K562 (cell line): Measurements from ENCODE around the gene RNF213. TPM values are rescaled to one million over a fixed set of nuclear protein-coding genes. Genes with fewer than 3 reads are reported as not detected.

Experiments used
- ATAC-seq: fragments of 200-7000 bp; cut with Tn5 transposase; 3 replicates; pipeline ENCODE4 v1.9.1; 2020; ENCODE audit warnings: moderate library complexity
- BruUV-seq: library from RNA; stranded (reverse); fragments of 400-500 nt; replicated peaks from 2 replicates; lab custom pipeline; 2021; lab: Mats Ljungman, UMichigan
- CTCF ChIA-PET: fragments of 300-600 bp; formaldehyde crosslinking; extraction: SDS; loops from one replicate; lab custom pipeline; 2021; ENCODE audit warnings: low intra/inter-chr PET ratio; lab: Yijun Ruan, JAX
- POLR2A ChIA-PET: fragments of 300-600, 350-650 bp; sonication (Branson Sonifier 250); formaldehyde crosslinking; extraction: SDS; loops from one replicate; lab custom pipeline; 2021; ENCODE audit warnings: antibody characterized with exemption, inconsistent platforms; lab: Yijun Ruan, JAX
- DNase-seq, 4 experiments: peaks; one replicate each; pipeline versions ENCODE4 v3.0.0 to v3.0.0-alpha.2; 2011 to 2018; ENCODE audit warnings: low spot score in 3 of 4, mixed read lengths in 3 of 4; ENCODE audit errors: extremely low read depth in 1 of 4
- FAIRE-seq: peaks from 2 replicates; lab custom pipeline; 2011; peaks lifted over from hg19 to GRCh38; lab: Jason Lieb, UNC
- H2AFZ ChIP-seq: 2 replicates; pipeline ENCODE4 v1.6.0; 2011; ENCODE audit warnings: low read depth, low read length, control low read depth, inconsistent platforms
- H3K27ac ChIP-seq: fragments of 200-600 bp; 3 replicates; pipeline ENCODE4 v1.8.0; 2011; ENCODE audit warnings: low read depth, mild to moderate bottlenecking, control low read depth, inconsistent platforms, low read length, moderate library complexity, mixed read lengths; ENCODE audit errors: extremely low read depth
- H3K27me3 ChIP-seq, 2 experiments: fragments of 300-600 bp in 1 of 2; 2 replicates in 1 of 2; 3 replicates in 1 of 2; pipeline versions ENCODE4 v1.6.0 to v1.8.0; 2011; ENCODE audit warnings: inconsistent platforms in 2 of 2, low read length in 2 of 2, mild to moderate bottlenecking in 1 of 2, mixed read lengths in 1 of 2, moderate library complexity in 1 of 2; ENCODE audit not compliant: control insufficient read depth in 2 of 2, insufficient read depth in 2 of 2
- H3K36me3 ChIP-seq: fragments of 300-600 bp; 3 replicates; pipeline ENCODE4 v1.8.0; 2011; ENCODE audit warnings: mild to moderate bottlenecking, low read length, inconsistent platforms; ENCODE audit not compliant: control insufficient read depth, insufficient read depth
- H3K4me1 ChIP-seq, 2 experiments: fragments of 200-600 bp in 1 of 2; replicated peaks in 1 of 2; 2 replicates in 1 of 2; 3 replicates in 1 of 2; pipeline versions ENCODE4 v1.5.1 to v1.8.0; 2011; ENCODE audit warnings: inconsistent platforms in 2 of 2, low read length in 2 of 2, mild to moderate bottlenecking in 1 of 2, mixed read lengths in 1 of 2, moderate library complexity in 1 of 2; ENCODE audit not compliant: control insufficient read depth in 2 of 2, insufficient read depth in 2 of 2
- H3K4me2 ChIP-seq: 2 replicates; pipeline ENCODE4 v1.6.1; 2011; ENCODE audit warnings: low read length, control low read depth, inconsistent platforms, mixed read lengths; ENCODE audit not compliant: insufficient read depth
- H3K4me3 ChIP-seq: fragments of 200-600 bp; sonication (generic), shearing (Covaris generic); 2 replicates; pipeline ENCODE4 v1.5.1; 2016; ENCODE audit warnings: control low read depth, inconsistent platforms
- H3K79me2 ChIP-seq: fragments of 200-600 bp; 3 replicates; pipeline ENCODE4 v1.8.0; 2011; ENCODE audit warnings: low read length, inconsistent platforms; ENCODE audit not compliant: control insufficient read depth, insufficient read depth
- H3K9ac ChIP-seq, 2 experiments: 2 replicates each; pipeline versions ENCODE4 v1.6.0 to v1.6.1; 2011; ENCODE audit warnings: low read depth in 2 of 2, low read length in 2 of 2, control low read depth in 1 of 2, inconsistent platforms in 1 of 2, mild to moderate bottlenecking in 1 of 2, mixed read lengths in 1 of 2; ENCODE audit not compliant: insufficient read depth in 1 of 2
- H3K9me1 ChIP-seq: one replicate; pipeline ENCODE4 v1.6.0; 2011; ENCODE audit warnings: inconsistent platforms, mild to moderate bottlenecking, low read length, moderate library complexity; ENCODE audit not compliant: control insufficient read depth, insufficient read depth
- H3K9me3 ChIP-seq: replicated peaks from 2 replicates; pipeline ENCODE4 v1.5.1; 2011; ENCODE audit warnings: low read depth, low read length, inconsistent platforms; ENCODE audit not compliant: control insufficient read depth, insufficient read depth
- H4K20me1 ChIP-seq: replicated peaks from 2 replicates; pipeline ENCODE4 v1.6.1; 2011; ENCODE audit warnings: low read length, inconsistent platforms, mixed read lengths; ENCODE audit not compliant: control insufficient read depth, insufficient read depth
- ARID2 ChIP-seq: fragments of 450-650 bp; IDR thresholded peaks from 2 replicates; pipeline ENCODE4 v1.6.1; 2017; ENCODE audit warnings: antibody characterized with exemption, mild to moderate bottlenecking
- CC2D1A ChIP-seq: fragments of 450-650 bp; IDR thresholded peaks from 2 replicates; pipeline ENCODE4 v1.6.1; 2017; ENCODE audit warnings: mild to moderate bottlenecking
- E2F8 ChIP-seq: fragments of 450-650 bp; IDR thresholded peaks from 2 replicates; pipeline ENCODE4 v1.7.1; 2018; ENCODE audit warnings: mild to moderate bottlenecking, low read depth; ENCODE audit not compliant: partially characterized antibody
- FUS ChIP-seq: fragments of 200-400 bp; formaldehyde crosslinking; optimal IDR thresholded peaks from 2 replicates; pipeline ENCODE3; 2017; ENCODE audit warnings: low read depth, low read length
- GTF2B ChIP-seq: IDR thresholded peaks from 2 replicates; pipeline ENCODE4 v1.6.1; 2011; ENCODE audit not compliant: insufficient read length; ENCODE audit errors: extremely low read depth
- NCOA2 ChIP-seq, 2 experiments: fragments of 450-650 bp; IDR thresholded peaks; 2 replicates each; pipeline ENCODE4 v1.6.1; 2018; ENCODE audit warnings: mild to moderate bottlenecking in 2 of 2, moderate library complexity in 1 of 2; ENCODE audit not compliant: partially characterized antibody in 2 of 2
- NCOA6 ChIP-seq: fragments of 450-650 bp; IDR thresholded peaks from 2 replicates; pipeline ENCODE4 v1.6.1; 2017; ENCODE audit warnings: mild to moderate bottlenecking
- PBX2 ChIP-seq, 2 experiments: IDR thresholded peaks in 1 of 2; conservative IDR thresholded peaks in 1 of 2; 2 replicates each; pipeline ENCODE4 v1.6.1; 2016; ENCODE audit warnings: low read depth in 2 of 2, mild to moderate bottlenecking in 1 of 2, missing compliant biosample characterization in 1 of 2, missing genetic modification characterization in 1 of 2, moderate library complexity in 1 of 2
- POLR2A ChIP-seq: fragments of 450-650 bp; conservative IDR thresholded peaks from 2 replicates; pipeline ENCODE4 v1.6.1; 2016
- ZFP91 ChIP-seq: sonication (generic); formaldehyde crosslinking; IDR thresholded peaks from 2 replicates; pipeline ENCODE4 v1.8.0; 2022; ENCODE audit warnings: mild to moderate bottlenecking, missing genetic modification reagents
- ZNF277 ChIP-seq: fragments of 250-450 bp; sonication (Bioruptor Pico); IDR thresholded peaks from 2 replicates; pipeline ENCODE4 v1.8.0; 2022; ENCODE audit warnings: inconsistent platforms, mild to moderate bottlenecking, moderate library complexity, borderline replicate concordance
- ZNF57 ChIP-seq: fragments of 450-650 bp; formaldehyde crosslinking; IDR thresholded peaks from 2 replicates; pipeline ENCODE4 v1.4.0; 2020; ENCODE audit warnings: mild to moderate bottlenecking, moderate library complexity
- ZNF707 ChIP-seq: fragments of 250-450 bp; sonication (Bioruptor Pico); conservative IDR thresholded peaks from 2 replicates; pipeline ENCODE4 v1.8.0; 2022; ENCODE audit warnings: inconsistent platforms, mild to moderate bottlenecking, moderate library complexity
- WGBS: fragments of 100-300 bp; shearing (Covaris generic); methylation state at CpG from one replicate; pipeline ENCODE4 v1.1.6; 2016; ENCODE audit warnings: low coverage, mixed read lengths; ENCODE audit not compliant: insufficient coverage; ENCODE audit errors: missing lambda C conversion rate; 5-methylcytosine and 5-hydroxymethylcytosine counted together
- in situ Hi-C: fragments of 300-500 bp; cut with MboI; formaldehyde crosslinking; loops from 4 replicates; pipeline ENCODE4 v1.15.0; 2018; ENCODE audit warnings: inconsistent platforms, mixed read lengths
- intact Hi-C: fragments of 100-400 bp; cut with micrococcal nuclease; formaldehyde crosslinking; loops from 2 replicates; pipeline ENCODE4 v1.14.2; 2022
- polyA plus RNA-seq, 8 experiments: library from polyadenylated mRNA; depleted of rRNA in 4 of 8; stranded (reverse) in 5 of 8; unstranded in 3 of 8; fragments of >200 nt; fragmentation: Nextera tagmentation in 2 of 8; fragmentation: Illumina TruSeq in 1 of 8; extraction: Ambion mirVana in 2 of 8; extraction: Trizol in 1 of 8; gene quantifications; 2 replicates each; pipeline versions ENCODE4 v1.2.1 to v1.2.3, GENCODE V29; 2011 to 2014; ENCODE audit warnings: inconsistent platforms in 1 of 8, missing spikeins in 1 of 8
- total RNA-seq, 7 experiments: library from RNA; depleted of rRNA in 6 of 7; stranded (reverse); fragments of >200 nt in 6 of 7; fragmentation: Illumina TruSeq in 2 of 7; extraction: Trizol in 2 of 7; gene quantifications; 2 replicates each; pipeline versions ENCODE4 v1.2.1 to v1.2.3, GENCODE V29; 2011 to 2021; ENCODE audit warnings: low replicate concordance in 1 of 7

The RNF213 gene
- total and polyA plus RNA-seq, 9 of the 15 experiments (the other 6 are each of a cell fraction or from before 2014, with no cell fraction given) = 5.3 to 33.6 (median 17.9) TPM

- intact Hi-C loops = no loop called here
- Histone ChIP-seq H2AFZ (no peak overlapping the region), H3K4me2 (no peak overlapping the region), H3K79me2 (no peaks in the 10 kb centered on the region), H3K4me3 (no peak overlapping the region), H3K27me3 (no peaks in the 10 kb centered on the region), H3K9me1 (no peaks in the 10 kb centered on the region), H3K27ac (no peak overlapping the region), H4K20me1 (no peaks in the 10 kb centered on the region), H3K4me1 (no peaks in the 10 kb centered on the region), H3K9ac (no peak overlapping the region), H3K9me3 (no peaks in the 10 kb centered on the region), H3K36me3 (peaks cover 91% of the 10 kb centered on the region; the same call in 2 of the 3 replicates)
- BruUV-seq = no TSS peak
- in situ Hi-C loops = no loop called here
- 85% methylated on average over 14 of the region's 19 CpGs for WGBS
- no peak for ATAC-seq
- CTCF ChIA-PET = no interaction called here
- no peak for DNase-seq
- no peak for FAIRE-seq
- POLR2A ChIA-PET = interaction anchor here (0.7 to 1.5 kb wide), 2 partner anchors 13 to 26 kb away, joined by 3 read pairs; no protein-coding TSS in a partner anchor
- TF ChIP-seq FUS (no peak), CC2D1A (no peak), PBX2 (CRISPR knock-in tag; IDR thresholded peaks at IDR 0.05; ENCODE audit: low read depth) (no peak), PBX2 (tag; conservative IDR thresholded peaks at IDR 0.05; ENCODE audit: low read depth) (no peak), ZFP91 (CRISPR knock-in tag) (no peak), POLR2A (no peak), E2F8 (no peak), ZNF707 (CRISPR knock-in tag) (no peak), NCOA2 (IDR thresholded peaks at IDR 0.05; ENCODE audit: partially characterized antibody in 2 of 2) (no peak), ARID2 (no peak), GTF2B (no peak), ZNF57 (CRISPR knock-in tag) (no peak), ZNF277 (CRISPR knock-in tag) (no peak), NCOA6 (no peak)
Measured at GRCh38 chr17:80347536-80347935, 86.9 kb downstream of the RNF213 start.
